Measurements from ENCODE around the gene PDIA4. TPM values are rescaled to one million over a fixed set of nuclear protein-coding genes. Genes with fewer than 3 reads are reported as not detected.

Gene PDIA4
- total RNA-seq, 1 donor from 2014 or later: 38.5 TPM

GRCh38 chr7:149005427-149006344 is 22.6 kb downstream of the PDIA4 start:
- DNase-seq (ENCODE audit: low spot score): peak; percentile 86
- intact Hi-C loops (cut with DNase I): loop anchor here (1.0 kb wide), 2 partner anchors 60 to 85 kb away; partner anchors contain the start of gene ZNF786

- no peak for DNase-seq (ENCODE audit: low spot score)
- intact Hi-C loops (cut with DNase I): loop anchor here (1.0 kb wide), 1 partner anchor 61 kb away; no protein-coding TSS in a partner anchor
These were observed 23.6 kb downstream of the PDIA4 start for GRCh38 chr7:149004405-149005370.

DNA sequence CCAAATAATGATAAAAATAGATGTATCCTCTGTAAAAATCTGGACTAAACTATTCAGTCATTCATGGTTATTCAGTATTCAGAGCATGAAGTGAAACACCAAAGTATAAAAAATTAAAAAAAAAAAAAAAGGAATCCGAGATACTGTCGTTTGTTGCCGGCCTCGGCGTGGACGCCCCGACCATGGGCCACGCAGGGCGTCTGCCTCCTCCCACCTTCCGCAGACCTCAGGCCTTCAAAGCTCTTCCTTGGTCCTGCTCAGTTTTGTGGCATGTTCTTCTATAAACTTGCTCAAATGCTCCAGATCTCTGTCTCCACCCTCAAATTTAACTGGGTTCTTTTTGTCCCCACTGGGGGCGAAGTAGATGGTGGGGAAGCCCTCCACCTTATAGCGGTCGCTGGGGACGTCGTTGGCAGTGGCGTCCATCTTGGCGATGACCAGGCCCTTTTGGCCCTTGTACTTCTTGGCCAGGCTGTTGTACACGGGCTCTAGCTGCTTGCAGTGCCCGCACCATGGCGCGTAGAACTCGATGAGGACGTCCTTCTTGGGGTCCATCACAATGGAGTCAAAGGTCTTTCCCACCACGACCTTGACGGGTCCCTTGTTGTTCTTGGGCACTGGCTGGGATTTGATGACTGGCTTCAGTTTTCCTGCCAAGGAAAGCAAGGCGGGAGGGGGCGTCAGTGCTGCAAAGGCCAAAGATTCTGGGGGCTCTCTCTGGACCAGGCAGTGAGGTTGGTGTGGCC is 24.6 kb downstream of the PDIA4 start:
- no peak for DNase-seq (ENCODE audit: low spot score)
- intact Hi-C loops (cut with DNase I): no loop called here

DNA sequence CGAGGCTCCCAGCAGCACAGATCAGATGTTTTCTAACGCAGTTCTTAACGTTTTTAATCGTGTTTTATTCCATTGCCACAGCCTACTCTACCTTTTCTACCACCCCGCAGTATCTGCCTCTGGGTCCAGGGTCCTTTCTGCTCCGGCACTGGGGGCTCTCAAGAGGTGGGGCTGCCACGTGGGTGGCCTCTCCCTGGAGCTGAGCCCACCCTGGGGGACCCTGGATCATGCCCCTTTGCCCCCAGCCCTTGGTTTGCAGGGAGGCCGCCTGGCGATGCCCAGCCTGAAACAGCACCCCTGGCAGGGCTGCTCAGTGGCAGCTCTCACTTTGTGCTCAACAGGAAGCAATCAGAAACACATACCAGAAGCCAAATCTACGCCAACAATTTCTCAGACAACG is 25.3 kb downstream of the PDIA4 start:
- DNase-seq (ENCODE audit: low spot score): no peak
- intact Hi-C loops (cut with DNase I): no loop called here

DNA sequence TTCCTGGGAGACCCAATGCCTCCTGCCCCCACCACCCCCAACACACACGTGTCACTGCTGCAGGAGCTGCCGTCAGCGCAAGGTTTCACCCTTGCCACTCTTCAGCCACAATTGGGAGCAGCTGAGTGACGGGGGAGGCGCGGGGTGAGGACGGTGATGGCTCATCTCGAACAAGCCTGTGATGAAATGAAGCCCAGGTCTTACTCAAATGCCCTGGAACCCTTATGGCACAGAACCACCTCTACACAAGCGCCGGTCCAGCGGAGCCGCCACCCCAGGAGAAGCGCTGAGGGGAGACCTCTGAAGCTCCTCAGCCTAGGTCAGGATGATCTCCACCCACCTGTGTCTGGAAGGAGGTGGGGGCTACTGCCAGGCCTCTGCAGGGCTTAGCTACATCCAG is 25.7 kb downstream of the PDIA4 start:
- intact Hi-C loops (cut with DNase I): no loop called here

GRCh38 chr7:149001427-149002068 is 26.8 kb downstream of the PDIA4 start:
- intact Hi-C loops (cut with DNase I): no loop called here
- DNase-seq (ENCODE audit: low spot score): no peak

More for the DNA sequence above, 25.7 kb downstream of the PDIA4 start:
- DNase-seq (ENCODE audit: low spot score): no peak

DNA sequence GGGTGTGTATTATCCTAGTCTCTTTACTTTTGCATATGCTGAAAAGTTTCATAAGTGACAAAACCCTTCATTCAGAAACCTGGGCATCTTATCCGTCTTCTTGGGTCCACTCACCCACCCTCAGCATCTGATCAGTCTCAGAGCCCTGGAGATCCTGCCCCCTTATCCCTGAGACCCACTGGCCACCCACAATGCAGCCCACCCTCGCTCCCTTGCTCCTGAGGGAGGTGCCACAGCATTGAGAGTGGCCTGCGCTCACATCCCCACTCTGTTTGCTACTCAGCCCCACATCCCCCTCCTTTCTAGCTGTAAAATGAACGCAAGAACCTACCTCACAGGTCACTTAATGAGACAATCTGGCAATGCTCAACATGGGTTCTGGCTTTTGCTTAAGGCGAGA is 27.3 kb downstream of the PDIA4 start:
- intact Hi-C loops (cut with DNase I): no loop called here
- DNase-seq (ENCODE audit: low spot score): no peak

GRCh38 chr7:148999192-148999591 is 29.1 kb downstream of the PDIA4 start:
- no peak for DNase-seq (ENCODE audit: low spot score)
- intact Hi-C loops (cut with DNase I): no loop called here

DNA sequence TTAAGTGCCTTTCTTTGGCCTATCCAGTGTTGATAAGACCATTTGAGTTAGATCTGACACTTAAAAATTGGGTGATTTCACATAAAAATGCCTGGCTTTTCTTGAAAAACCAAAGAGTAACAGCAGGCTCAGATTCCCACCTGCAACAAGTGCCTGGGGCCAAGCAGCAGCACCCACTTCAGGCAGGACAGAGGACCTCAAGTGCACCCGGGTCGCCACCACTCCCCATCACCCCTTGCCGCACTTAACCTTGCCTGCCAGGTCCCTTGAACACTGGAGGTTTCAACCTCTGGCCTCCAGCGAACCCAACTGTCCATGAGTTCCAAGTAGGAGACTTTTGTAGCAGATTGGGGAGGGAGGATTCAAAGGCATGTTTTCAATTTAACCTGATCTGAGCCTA is 30.8 kb downstream of the PDIA4 start:
- no peak for DNase-seq (ENCODE audit: low spot score)

DNA sequence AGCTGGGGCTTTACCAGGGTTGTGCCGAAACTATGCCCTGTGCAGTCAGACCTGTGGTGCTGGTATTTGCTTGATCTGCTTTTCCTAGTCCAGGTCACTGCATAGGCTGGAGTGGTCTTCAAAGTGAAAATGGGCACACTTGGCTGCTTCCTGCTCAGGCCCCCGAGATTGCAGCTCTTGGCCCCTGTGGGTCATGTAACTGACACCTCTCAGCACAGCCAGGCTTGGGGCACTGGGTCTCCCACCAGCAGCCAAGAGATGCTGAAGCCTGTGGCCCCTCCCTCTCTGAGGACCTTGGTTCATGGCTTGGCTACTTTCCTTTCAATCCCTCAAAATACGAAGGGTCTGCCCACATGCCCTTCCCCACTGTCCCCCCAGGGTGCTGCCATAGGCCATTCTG is 33.7 kb downstream of the PDIA4 start:
- intact Hi-C loops (cut with DNase I): no loop called here
- no peak for DNase-seq (ENCODE audit: low spot score)

More for the DNA sequence above, 30.8 kb downstream of the PDIA4 start:
- intact Hi-C loops (cut with DNase I): no loop called here

DNA sequence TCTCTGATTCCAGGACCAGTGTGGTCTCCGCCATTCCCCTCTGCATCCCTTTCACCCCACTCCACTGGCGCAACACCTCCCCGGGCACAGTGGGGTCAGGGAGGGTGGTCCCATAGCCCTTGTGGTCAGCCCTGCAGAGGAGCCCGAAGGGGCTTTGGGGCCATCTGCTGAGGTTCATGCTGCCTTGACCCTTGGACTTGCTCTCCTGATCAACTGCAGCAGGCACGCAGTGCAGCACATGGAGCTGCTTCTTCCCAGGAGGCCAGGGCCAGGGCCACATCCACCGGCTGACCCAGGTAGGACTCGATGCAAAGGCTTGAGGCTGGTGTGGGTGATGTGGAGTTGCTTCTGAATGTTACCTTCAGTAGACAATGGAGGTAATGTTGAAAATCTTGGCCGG is 35.1 kb downstream of the PDIA4 start:
- no peak for DNase-seq (ENCODE audit: low spot score)

GRCh38 chr7:148991536-148991935 is 36.8 kb downstream of the PDIA4 start:
- no peak for DNase-seq (ENCODE audit: low spot score)
- intact Hi-C loops (cut with DNase I): no loop called here

More for the DNA sequence above, 35.1 kb downstream of the PDIA4 start:
- intact Hi-C loops (cut with DNase I): no loop called here

DNA sequence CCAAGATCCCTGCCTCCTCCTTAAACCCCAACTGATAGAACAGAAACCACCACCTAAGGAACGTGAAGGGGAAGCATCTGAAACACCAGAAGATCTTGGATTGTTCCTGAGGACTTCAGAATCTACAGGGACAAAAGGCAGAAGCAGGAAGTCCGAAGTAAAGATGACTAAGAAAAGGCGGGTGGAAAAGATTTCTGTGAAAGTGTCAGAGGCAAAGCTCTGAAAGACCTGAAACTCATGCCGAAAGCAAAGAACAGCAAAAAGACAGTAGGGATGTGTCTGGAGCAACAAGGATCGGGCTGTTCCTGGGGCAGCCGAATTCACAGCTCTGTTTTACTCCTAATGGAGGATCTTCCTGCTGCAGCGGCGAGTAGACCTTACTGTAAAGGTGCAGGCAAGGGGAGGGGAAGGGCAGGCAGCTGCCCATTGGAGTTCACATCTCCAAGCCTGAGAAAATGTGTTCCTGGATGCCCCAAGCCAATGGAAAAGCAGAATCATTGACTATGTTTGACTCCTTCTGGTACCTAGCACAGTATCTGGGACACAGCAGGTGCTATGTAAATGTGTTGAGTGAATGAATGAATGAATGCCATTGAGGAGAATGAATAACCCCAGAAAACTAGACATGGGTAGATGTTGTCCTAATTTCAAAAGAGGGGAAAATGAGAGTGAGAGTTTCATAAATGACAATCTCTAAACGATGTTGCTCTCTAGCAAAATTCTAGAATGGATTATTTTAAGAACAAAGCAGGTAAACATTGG is 40.4 kb downstream of the PDIA4 start:
- DNase-seq (ENCODE audit: low spot score): no peak
- intact Hi-C loops (cut with DNase I): loop anchor here (2.0 kb wide), 1 partner anchor 47 kb away; no protein-coding TSS in a partner anchor

- DNase-seq (ENCODE audit: low spot score): peak; percentile 88
- intact Hi-C loops (cut with DNase I): loop anchor here (2.0 kb wide), 1 partner anchor 46 kb away; no protein-coding TSS in a partner anchor
These were observed 41.1 kb downstream of the PDIA4 start for GRCh38 chr7:148987010-148987750.

DNA sequence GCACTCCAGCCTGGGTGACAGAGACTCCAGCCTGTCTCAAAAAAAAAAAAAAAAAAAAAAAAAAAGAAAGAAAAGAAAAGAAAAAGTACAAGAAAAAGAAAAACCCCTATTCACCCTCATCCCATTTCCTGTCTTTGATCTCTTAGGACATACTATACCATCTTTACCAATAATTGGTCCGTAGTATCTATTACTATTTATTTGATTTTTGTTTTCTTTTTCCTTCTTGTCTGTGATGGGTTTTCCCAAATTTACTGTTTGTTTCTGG is 41.6 kb downstream of the PDIA4 start:
- intact Hi-C loops (cut with DNase I): loop anchor here (2.0 kb wide), 1 partner anchor 46 kb away; no protein-coding TSS in a partner anchor

GRCh38 chr7:148983200-148984146 is 44.8 kb downstream of the PDIA4 start:
- no peak for DNase-seq (ENCODE audit: low spot score)
- intact Hi-C loops (cut with DNase I): loop anchor here (2.0 kb wide), 1 partner anchor 19 kb away; no protein-coding TSS in a partner anchor

More for the DNA sequence above, 41.6 kb downstream of the PDIA4 start:
- no peak for DNase-seq (ENCODE audit: low spot score)

All from cardiac septum (tissue), 1 donor.